Inflammatory macrophage (primary cell): ENCODE results near the gene THBS3.
"Not testable (repeated sequence)": the region's sequence is repeated elsewhere in the genome, so short reads cannot be mapped to it uniquely, and the experiment has no call there.

Experiments
- DNase-seq, 2 donors: peaks; one replicate each; pipeline ENCODE4 v3.0.0-alpha.2; 2020 to 2022

The THBS3 gene

GRCh38 chr1:155172732-155173477 is 34.8 kb downstream of the THBS3 start, which contains the start of gene KRTCAP2:
TSS of gene KRTCAP2 (minus strand) at chr1:155173304. CDS start at chr1:155173224, 80 bp downstream.
- peak; percentile 95 to 96 for DNase-seq

GRCh38 chr1:155171836-155172731 is 35.6 kb downstream of the THBS3 start:
- no peak for DNase-seq

- no peak for DNase-seq
These were observed 36.9 kb downstream of the THBS3 start for GRCh38 chr1:155170806-155171205.

- DNase-seq = no peak
These were observed 37.5 kb downstream of the THBS3 start for GRCh38 chr1:155170101-155170785.

GRCh38 chr1:155169541-155169940 is 38.2 kb downstream of the THBS3 start:
- DNase-seq = no peak

- DNase-seq = no peak
These were observed 39.1 kb downstream of the THBS3 start for GRCh38 chr1:155168456-155169210.

GRCh38 chr1:155168105-155168445 is 39.6 kb downstream of the THBS3 start:
- not testable (repeated sequence) for DNase-seq

GRCh38 chr1:155167166-155168104 is 40.3 kb downstream of the THBS3 start:
- DNase-seq = peak; percentile 87 to 90

- DNase-seq = no peak
These were observed 41.1 kb downstream of the THBS3 start for GRCh38 chr1:155166471-155167165.

- DNase-seq = no peak
These were observed 41.6 kb downstream of the THBS3 start for GRCh38 chr1:155166051-155166470.

GRCh38 chr1:155164625-155165024 is 43.1 kb downstream of the THBS3 start:
- DNase-seq = not testable (repeated sequence)

GRCh38 chr1:155163785-155164184 is 43.9 kb downstream of the THBS3 start:
- not testable (repeated sequence) for DNase-seq

- not testable (repeated sequence) for DNase-seq
These were observed 45.1 kb downstream of the THBS3 start for GRCh38 chr1:155162631-155163030.

GRCh38 chr1:155160128-155160527 is 47.6 kb downstream of the THBS3 start:
- DNase-seq = no peak

- no peak for DNase-seq
These were observed 48.7 kb downstream of the THBS3 start for GRCh38 chr1:155158991-155159390.

- DNase-seq = peak; percentile 51 to 56
These were observed 51.6 kb downstream of the THBS3 start for GRCh38 chr1:155155996-155156643.
